Large intestine (tissue), 3 donors: ENCODE data around the gene UGT2B17. TPM values are rescaled to one million over a fixed set of nuclear protein-coding genes. Genes with fewer than 3 reads are reported as not detected.
"Not testable (repeated sequence)": the region's sequence is repeated elsewhere in the genome, so short reads cannot be mapped to it uniquely, and the experiment has no call there.

Source experiments
- DNase-seq, 2 donors: peaks; one replicate each; pipeline versions ENCODE4 v3.0.0 to v3.0.0-alpha.2; 2013
- H3K27ac ChIP-seq: one replicate; pipeline ENCODE4 v1.5.1; 2013; ENCODE audit warnings: low read length
- H3K27me3 ChIP-seq: 2 replicates; pipeline ENCODE4 v1.6.1; 2013; ENCODE audit warnings: low read length; ENCODE audit not compliant: control insufficient read depth, insufficient read depth
- H3K36me3 ChIP-seq: 2 replicates; pipeline ENCODE4 v1.6.1; 2013; ENCODE audit warnings: low read length; ENCODE audit not compliant: control insufficient read depth, insufficient read depth
- H3K4me1 ChIP-seq: one replicate; pipeline ENCODE4 v1.6.1; 2013; ENCODE audit warnings: low read length; ENCODE audit not compliant: control insufficient read depth, insufficient read depth
- H3K4me3 ChIP-seq: one replicate; pipeline ENCODE4 v1.5.1; 2013; ENCODE audit warnings: low read length
- H3K9me3 ChIP-seq: one replicate; pipeline ENCODE4 v1.6.1; 2013; ENCODE audit warnings: mild to moderate bottlenecking, low read depth, low read length, moderate library complexity; ENCODE audit not compliant: control insufficient read depth
- WGBS: methylation state at CpG from one replicate; pipeline ENCODE4 v1.1.5; 2013; ENCODE audit warnings: low lambda C conversion rate; ENCODE audit not compliant: insufficient coverage; 5-methylcytosine and 5-hydroxymethylcytosine counted together
- polyA plus RNA-seq: library from polyadenylated mRNA; unstranded; fragments of 120-200 nt; gene quantifications from one replicate; pipeline ENCODE4 v1.2.1, GENCODE V29; 2013

UGT2B17 gene
- polyA plus RNA-seq, 1 donor, result 287 TPM

- H3K9me3 ChIP-seq, result no peaks in the 10 kb centered on the region
- no peaks in the 10 kb centered on the region for H3K4me1 ChIP-seq
- no peak for DNase-seq
- WGBS, result no CpG with 5 or more reads among the region's 4 CpGs
- no peaks in the 10 kb centered on the region for H3K36me3 ChIP-seq
- H3K4me3 ChIP-seq, result no peak overlapping the region
- no peak overlapping the region for H3K27ac ChIP-seq
- no peaks in the 10 kb centered on the region for H3K27me3 ChIP-seq
Measured at GRCh38 chr4:68593112-68593511, 17.0 kb upstream of the UGT2B17 start.

- no peak overlapping the region for H3K27ac ChIP-seq
- no peak for DNase-seq
- no peaks in the 10 kb centered on the region for H3K9me3 ChIP-seq
- no CpG with 5 or more reads among the region's 1 CpG for WGBS
- H3K36me3 ChIP-seq, result no peaks in the 10 kb centered on the region
- no peaks in the 10 kb centered on the region for H3K27me3 ChIP-seq
- H3K4me1 ChIP-seq, result no peaks in the 10 kb centered on the region
- H3K4me3 ChIP-seq, result no peak overlapping the region
Measured at GRCh38 chr4:68592673-68593072, 16.6 kb upstream of the UGT2B17 start.

GRCh38 chr4:68591204-68591603, 15.1 kb upstream of the UGT2B17 start:
- H3K27ac ChIP-seq, result no peak overlapping the region
- H3K4me1 ChIP-seq, result no peaks in the 10 kb centered on the region
- WGBS, result no CpG with 5 or more reads among the region's 1 CpG
- H3K9me3 ChIP-seq, result no peaks in the 10 kb centered on the region
- no peak for DNase-seq
- no peaks in the 10 kb centered on the region for H3K36me3 ChIP-seq
- no peak overlapping the region for H3K4me3 ChIP-seq
- no peaks in the 10 kb centered on the region for H3K27me3 ChIP-seq

DNA sequence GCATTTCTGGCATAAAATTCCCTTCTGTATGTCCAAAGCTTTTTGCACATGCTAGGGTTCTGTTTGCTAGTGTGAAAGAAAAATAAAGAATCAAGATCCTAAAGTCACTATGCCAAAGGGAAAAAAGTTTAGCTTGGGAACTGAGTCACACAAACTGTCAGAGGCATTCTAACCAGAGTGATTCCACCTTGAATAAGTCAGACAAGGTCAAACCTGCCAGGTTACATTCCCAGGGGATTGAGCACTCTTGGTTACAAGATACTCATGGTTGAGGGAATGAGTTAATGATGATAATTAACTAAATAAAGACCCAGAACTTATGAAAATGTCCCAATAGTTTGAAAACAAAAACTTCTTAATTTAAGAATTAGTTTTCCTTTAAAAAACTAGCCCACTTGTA, 13.7 kb upstream of the UGT2B17 start:
- H3K36me3 ChIP-seq, result no peaks in the 10 kb centered on the region
- DNase-seq, result no peak
- H3K9me3 ChIP-seq, result no peaks in the 10 kb centered on the region
- H3K4me1 ChIP-seq, result no peaks in the 10 kb centered on the region
- H3K4me3 ChIP-seq, result no peak overlapping the region
- H3K27ac ChIP-seq, result no peak overlapping the region
- H3K27me3 ChIP-seq, result no peaks in the 10 kb centered on the region

- no peak for DNase-seq
- Histone ChIP-seq H3K27ac (no peak overlapping the region), H3K27me3 (no peaks in the 10 kb centered on the region), H3K4me3 (no peak overlapping the region), H3K36me3 (no peaks in the 10 kb centered on the region), H3K4me1 (no peaks in the 10 kb centered on the region), H3K9me3 (no peaks in the 10 kb centered on the region)
- no CpG with 5 or more reads among the region's 4 CpGs for WGBS
Measured at GRCh38 chr4:68582339-68582717, 6.2 kb upstream of the UGT2B17 start.

GRCh38 chr4:68581383-68582338, 5.5 kb upstream of the UGT2B17 start:
- Histone ChIP-seq H3K9me3 (no peaks in the 10 kb centered on the region), H3K27ac (no peak overlapping the region)
- no CpG with 5 or more reads among the region's 6 CpGs for WGBS

GRCh38 chr4:68577590-68577989, 1.5 kb upstream of the UGT2B17 start:
- Histone ChIP-seq H3K4me3 (no peak overlapping the region), H3K9me3 (no peaks in the 10 kb centered on the region), H3K27me3 (no peaks in the 10 kb centered on the region), H3K36me3 (no peaks in the 10 kb centered on the region), H3K27ac (no peak overlapping the region), H3K4me1 (no peaks in the 10 kb centered on the region)
- no CpG with 5 or more reads among the region's 3 CpGs for WGBS
- DNase-seq, result no peak

More at GRCh38 chr4:68581383-68582338, 5.5 kb upstream of the UGT2B17 start:
- no peaks in the 10 kb centered on the region for H3K27me3 ChIP-seq
- H3K4me3 ChIP-seq, result no peak overlapping the region
- DNase-seq, result no peak
- no peaks in the 10 kb centered on the region for H3K36me3 ChIP-seq
- H3K4me1 ChIP-seq, result no peaks in the 10 kb centered on the region

- DNase-seq, H3K27me3 ChIP-seq, H3K27ac ChIP-seq, H3K4me1 ChIP-seq, H3K4me3 ChIP-seq, H3K9me3 ChIP-seq, H3K36me3 ChIP-seq: not testable (repeated sequence)
- no CpG with 5 or more reads among the region's 5 CpGs for WGBS
Measured at GRCh38 chr4:68575636-68576035, 486 bp downstream of the UGT2B17 start.

DNA sequence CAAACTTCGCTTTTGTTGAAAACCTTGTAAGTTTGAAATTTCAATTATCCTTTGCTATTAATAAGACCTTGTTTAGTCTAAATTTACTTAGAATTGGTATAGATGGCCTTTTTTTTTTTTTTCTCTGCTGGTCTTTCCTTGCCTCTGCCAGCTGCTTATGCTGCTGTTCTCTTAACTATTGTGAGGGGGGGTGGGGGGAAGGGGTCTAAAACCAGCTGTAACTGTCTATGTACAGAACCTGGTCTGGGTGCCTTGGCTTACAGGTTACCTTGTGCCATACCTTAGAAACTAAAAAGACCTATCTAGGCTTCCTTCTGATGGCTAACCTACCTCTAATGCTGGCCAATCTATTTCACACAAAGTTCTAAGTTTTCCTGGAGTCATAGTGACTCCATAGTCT, 1.0 kb downstream of the UGT2B17 start:
- H3K27me3 ChIP-seq, result no peaks in the 10 kb centered on the region
- H3K27ac ChIP-seq, result no peak overlapping the region
- no CpG with 5 or more reads among the region's 1 CpG for WGBS
- H3K36me3 ChIP-seq, result no peaks in the 10 kb centered on the region
- H3K4me3 ChIP-seq, result no peak overlapping the region
- no peak for DNase-seq
- H3K9me3 ChIP-seq, result no peaks in the 10 kb centered on the region
- no peaks in the 10 kb centered on the region for H3K4me1 ChIP-seq

- Histone ChIP-seq H3K4me3 (no peak overlapping the region), H3K27me3 (no peaks in the 10 kb centered on the region), H3K27ac (no peak overlapping the region), H3K4me1 (no peaks in the 10 kb centered on the region), H3K36me3 (no peaks in the 10 kb centered on the region), H3K9me3 (no peaks in the 10 kb centered on the region)
- DNase-seq, result peak; percentile 12 to 87
- WGBS, result no CpG with 5 or more reads among the region's 3 CpGs
Measured at GRCh38 chr4:68572653-68573170, 3.4 kb downstream of the UGT2B17 start.

- no peak for DNase-seq
- 64% methylated on average over 2 of the region's 4 CpGs for WGBS
- H3K27ac ChIP-seq, result no peak overlapping the region
Measured at GRCh38 chr4:68570122-68570507, 6.0 kb downstream of the UGT2B17 start.

More at GRCh38 chr4:68570122-68570507, 6.0 kb downstream of the UGT2B17 start:
- Histone ChIP-seq H3K9me3 (no peaks in the 10 kb centered on the region), H3K36me3 (no peaks in the 10 kb centered on the region), H3K4me3 (no peak overlapping the region), H3K27me3 (no peaks in the 10 kb centered on the region), H3K4me1 (no peaks in the 10 kb centered on the region)
